Osteocyte (in vitro differentiated cells): Measurements from ENCODE around the gene FAM3D. TPM values are rescaled to one million over a fixed set of nuclear protein-coding genes. Genes with fewer than 3 reads are reported as not detected.

ENCODE experiments used
- DNase-seq: peaks from one replicate; pipeline ENCODE4 v3.0.0; 2021; ENCODE audit warnings: mixed read lengths; ENCODE audit not compliant: unreplicated experiment; ENCODE audit errors: extremely low spot score
- H3K27ac Mint-ChIP-seq: one replicate; pipeline ENCODE4 v1.8.0; 2021; ENCODE audit warnings: mild to moderate bottlenecking, mixed read lengths; ENCODE audit not compliant: unreplicated experiment
- H3K27me3 Mint-ChIP-seq: one replicate; pipeline ENCODE4 v1.8.0; 2021; ENCODE audit warnings: mixed read lengths; ENCODE audit not compliant: unreplicated experiment
- H3K36me3 Mint-ChIP-seq: one replicate; pipeline ENCODE4 v1.8.0; 2021; ENCODE audit warnings: mixed read lengths; ENCODE audit not compliant: unreplicated experiment
- H3K4me1 Mint-ChIP-seq: one replicate; pipeline ENCODE4 v1.8.0; 2021; ENCODE audit warnings: mixed read lengths; ENCODE audit not compliant: unreplicated experiment
- H3K4me3 Mint-ChIP-seq: one replicate; pipeline ENCODE4 v1.8.0; 2021; ENCODE audit warnings: mild to moderate bottlenecking, moderate library complexity, mixed read lengths; ENCODE audit not compliant: unreplicated experiment
- H3K9me3 Mint-ChIP-seq: one replicate; pipeline ENCODE4 v1.8.0; 2021; ENCODE audit warnings: mixed read lengths; ENCODE audit not compliant: unreplicated experiment
- CTCF ChIP-seq: fragments of 200-600 bp; sonication (generic); IDR thresholded peaks from 2 replicates; pipeline ENCODE4 v1.5.0; 2021; ENCODE audit warnings: antibody characterized with exemption, mild to moderate bottlenecking, moderate library complexity
- total RNA-seq: library from RNA; stranded (reverse); gene quantifications from 2 replicates; pipeline ENCODE4 v1.2.1, GENCODE V29; 2021

The FAM3D gene
- total RNA-seq, 1 donor from 2014 or later: not detected

- no peaks in the 10 kb centered on the region for H3K4me1 Mint-ChIP-seq
- no peak for DNase-seq
- H3K27ac Mint-ChIP-seq: no peak overlapping the region
- no peaks in the 10 kb centered on the region for H3K9me3 Mint-ChIP-seq
- peaks cover 4% of the 10 kb centered on the region for H3K27me3 Mint-ChIP-seq
- TF ChIP-seq CTCF: no peak
- H3K36me3 Mint-ChIP-seq: no peaks in the 10 kb centered on the region
- no peak overlapping the region for H3K4me3 Mint-ChIP-seq
Observed at GRCh38 chr3:58661836-58662420, 4.6 kb downstream of the FAM3D start.

GRCh38 chr3:58660998-58661397 is 5.6 kb downstream of the FAM3D start:
- no peak for TF ChIP-seq CTCF
- Mint-ChIP-seq H3K36me3 (no peaks in the 10 kb centered on the region), H3K27me3 (peaks cover 12% of the 10 kb centered on the region), H3K27ac (no peak overlapping the region), H3K4me1 (no peaks in the 10 kb centered on the region), H3K4me3 (no peak overlapping the region), H3K9me3 (no peaks in the 10 kb centered on the region)
- no peak for DNase-seq

- no peaks in the 10 kb centered on the region for H3K4me1 Mint-ChIP-seq
- no peak overlapping the region for H3K4me3 Mint-ChIP-seq
- no peak overlapping the region for H3K27ac Mint-ChIP-seq
- TF ChIP-seq CTCF: peak; percentile 51
- no peak for DNase-seq
- H3K36me3 Mint-ChIP-seq: no peaks in the 10 kb centered on the region
- no peaks in the 10 kb centered on the region for H3K9me3 Mint-ChIP-seq
- peaks cover 17% of the 10 kb centered on the region for H3K27me3 Mint-ChIP-seq
Observed at GRCh38 chr3:58659051-58659675, 7.4 kb downstream of the FAM3D start.

- H3K36me3 Mint-ChIP-seq: no peaks in the 10 kb centered on the region
- H3K4me1 Mint-ChIP-seq: no peaks in the 10 kb centered on the region
- no peak overlapping the region for H3K4me3 Mint-ChIP-seq
- no peak for DNase-seq
- no peak for TF ChIP-seq CTCF
- H3K27me3 Mint-ChIP-seq: peaks cover 17% of the 10 kb centered on the region
- no peak overlapping the region for H3K27ac Mint-ChIP-seq
- no peaks in the 10 kb centered on the region for H3K9me3 Mint-ChIP-seq
Observed at GRCh38 chr3:58658508-58658907, 8.1 kb downstream of the FAM3D start.

GRCh38 chr3:58657571-58658141 is 8.9 kb downstream of the FAM3D start:
- no peak for DNase-seq
- TF ChIP-seq CTCF: no peak
- no peaks in the 10 kb centered on the region for H3K9me3 Mint-ChIP-seq
- H3K27ac Mint-ChIP-seq: no peak overlapping the region
- no peak overlapping the region for H3K4me3 Mint-ChIP-seq
- peaks cover 22% of the 10 kb centered on the region for H3K27me3 Mint-ChIP-seq
- H3K4me1 Mint-ChIP-seq: no peaks in the 10 kb centered on the region
- H3K36me3 Mint-ChIP-seq: no peaks in the 10 kb centered on the region
